ENCODE measurements around the gene TRIM71. TPM values are rescaled to one million over a fixed set of nuclear protein-coding genes. Genes with fewer than 3 reads are reported as not detected.

Gene TRIM71
- total and polyA plus RNA-seq, 2 of the 13 experiments (the other 11 are each of a cell fraction or from before 2014, with no cell fraction given), result 21.7 to 76.9 TPM

GRCh38 chr3:32856901-32857507, 39.2 kb downstream of the TRIM71 start (continued):
- TF ChIP-seq ZNF574 (CRISPR knock-in tag; IDR thresholded peaks at IDR 0.05) (peak; percentile 40), ZNF816 (CRISPR knock-in tag; IDR thresholded peaks at IDR 0.05; ENCODE audit: borderline replicate concordance) (peak; percentile 31; the same call in 1 of the 2 replicates), GATAD2A (CRISPR knock-in tag; IDR thresholded peaks at IDR 0.05) (peak; percentile 90), TFAP4 (IDR thresholded peaks at IDR 0.05; ENCODE audit: borderline replicate concordance, low read depth) (0 out of 2 replicates have a peak, but pooled peaks have one; percentile 8), ZBTB25 (CRISPR knock-in tag; IDR thresholded peaks at IDR 0.05) (0 out of 2 replicates have a peak, but pooled peaks have one; percentile 33), HNF1A (IDR thresholded peaks at IDR 0.05; ENCODE audit: low read depth) (peak; percentile 42; the same call in 1 of the 2 replicates), HNF1A (CRISPR knock-in tag; IDR thresholded peaks at IDR 0.05; ENCODE audit: borderline replicate concordance) (peak; percentile 23; the same call in 1 of the 2 replicates), ZNF746 (CRISPR knock-in tag; IDR thresholded peaks at IDR 0.05) (0 out of 2 replicates have a peak, but pooled peaks have one; percentile 31), MLLT10 (CRISPR knock-in tag; IDR thresholded peaks at IDR 0.05) (0 out of 2 replicates have a peak, but pooled peaks have one; percentile 41), HNF4G (IDR thresholded peaks at IDR 0.05; ENCODE audit: borderline replicate concordance, low read depth, low read length) (peak; percentile 79), HNF4G (CRISPR knock-in tag; IDR thresholded peaks at IDR 0.05; ENCODE audit: borderline replicate concordance, low read depth) (peak; percentile 59; the same call in 1 of the 2 replicates), FOXP1 (IDR thresholded peaks at IDR 0.05) (no peak), FOXP1 (CRISPR knock-in tag; IDR thresholded peaks at IDR 0.05) (peak; percentile 65), TSC22D2 (CRISPR knock-in tag; IDR thresholded peaks at IDR 0.05; ENCODE audit: borderline replicate concordance) (0 out of 2 replicates have a peak, but pooled peaks have one; percentile 24), HBP1 (CRISPR knock-in tag; IDR thresholded peaks at IDR 0.05; ENCODE audit: low read depth) (0 out of 2 replicates have a peak, but pooled peaks have one; percentile 60), MTERF4 (CRISPR knock-in tag; IDR thresholded peaks at IDR 0.05) (no peak)

All from HepG2 (cell line).